GM23248 (cell line): ENCODE data around the gene RPS27L.

Source experiments
- EZH2 ChIP-seq: fragments of 200-600 bp; sonication (generic); IDR thresholded peaks from 2 replicates; pipeline ENCODE4 v1.6.1; 2018; ENCODE audit warnings: antibody characterized with exemption, mild to moderate bottlenecking; ENCODE audit not compliant: insufficient read depth, poor library complexity, severe bottlenecking
- EZH2phosphoT487 ChIP-seq: fragments of 200-600 bp; sonication (generic); IDR thresholded peaks from 2 replicates; pipeline ENCODE4 v1.6.1; 2018; ENCODE audit warnings: antibody characterized with exemption, moderate library complexity, mild to moderate bottlenecking, low read depth; ENCODE audit not compliant: insufficient read depth

DNA sequence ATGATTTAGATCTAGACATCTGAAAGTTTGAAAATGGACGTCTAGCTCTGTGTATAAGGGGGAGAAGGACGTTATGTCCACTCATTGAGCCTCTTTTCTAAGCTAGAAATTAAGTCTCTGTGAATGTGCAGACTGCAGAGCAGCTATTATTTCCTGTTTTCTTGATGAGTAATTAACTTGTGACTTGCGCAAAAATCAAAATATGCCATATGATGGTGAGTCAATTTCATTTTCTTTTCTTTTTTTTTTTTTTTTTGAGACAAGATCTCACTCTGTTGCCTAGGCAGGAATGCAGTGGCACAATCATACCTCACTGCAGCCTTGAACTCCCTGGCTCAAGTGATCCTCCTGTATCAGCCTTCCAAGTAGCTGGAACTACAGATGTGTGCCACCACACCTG is 21.5 kb downstream of the RPS27L start:
- TF ChIP-seq EZH2phosphoT487 (no peak), EZH2 (no peak)
